B cell (primary cell): ENCODE results near the gene TTC4. TPM values are rescaled to one million over a fixed set of nuclear protein-coding genes. Genes with fewer than 3 reads are reported as not detected.

ENCODE experiments used
- ATAC-seq: fragments of 200-7000 bp; cut with Tn5 transposase; one replicate; pipeline ENCODE4 v1.10.0; 2021; ENCODE audit warnings: low read depth, mild to moderate bottlenecking, moderate number of reproducible peaks, moderate library complexity
- CTCF ChIA-PET: fragments of 350-600 bp; sonication (Branson Sonifier 250); formaldehyde crosslinking; loops from one replicate; lab custom pipeline; 2021; ENCODE audit warnings: antibody characterized with exemption, inconsistent platforms; lab: Charles Lee
- POLR2A ChIA-PET: fragments of 350-600 bp; sonication (Branson Sonifier 250); formaldehyde crosslinking; loops from one replicate; lab custom pipeline; 2021; ENCODE audit warnings: antibody characterized with exemption; lab: Charles Lee
- DNase-seq: peaks from one replicate; pipeline ENCODE4 v3.0.0; 2013
- H2AFZ ChIP-seq: 2 replicates; pipeline ENCODE4 v1.6.1; 2012; ENCODE audit warnings: mild to moderate bottlenecking, low read depth, low read length; ENCODE audit not compliant: insufficient read depth, poor library complexity, severe bottlenecking
- H3K27ac ChIP-seq, 2 donors: 1 replicate in 1 of 2; 2 replicates in 1 of 2; pipeline ENCODE4 v1.5.1; 2012 to 2013; ENCODE audit warnings: low read length in 2 of 2, mild to moderate bottlenecking in 2 of 2, moderate library complexity in 1 of 2
- H3K27me3 ChIP-seq, 4 experiments: fragments of 200-600 bp in 1 of 4; sonication (generic) in 1 of 4; replicated peaks in 1 of 4; 1 replicate in 2 of 4; 2 replicates in 2 of 4; pipeline versions ENCODE4 v1.6.1 to v1.7.0; 2013 to 2016; ENCODE audit warnings: low read length in 3 of 4, mild to moderate bottlenecking in 2 of 4, mixed read lengths in 1 of 4, moderate library complexity in 1 of 4; ENCODE audit not compliant: insufficient read depth in 4 of 4, control insufficient read depth in 3 of 4; ENCODE audit errors: control extremely low read depth in 1 of 4
- H3K36me3 ChIP-seq, 2 experiments: replicated peaks in 1 of 2; 1 replicate in 1 of 2; 2 replicates in 1 of 2; pipeline versions ENCODE4 v1.6.1 to v1.7.1; 2013; ENCODE audit warnings: low read length in 1 of 2; ENCODE audit not compliant: insufficient read depth in 2 of 2, control insufficient read depth in 1 of 2; ENCODE audit errors: control extremely low read depth in 1 of 2, extremely low read depth in 1 of 2
- H3K4me1 ChIP-seq, 2 donors: fragments of 200-600 bp in 1 of 2; sonication (generic) in 1 of 2; 1 replicate in 1 of 2; 2 replicates in 1 of 2; pipeline versions ENCODE4 v1.5.1 to v1.6.1; 2013 to 2017; ENCODE audit warnings: low read length in 2 of 2; ENCODE audit not compliant: control insufficient read depth in 2 of 2, insufficient read depth in 2 of 2
- H3K4me2 ChIP-seq: replicated peaks from 2 replicates; pipeline ENCODE3; 2012; ENCODE audit warnings: mild to moderate bottlenecking, low read depth, low read length; ENCODE audit not compliant: poor library complexity, severe bottlenecking
- H3K4me3 ChIP-seq, 5 experiments: fragments of 200-600 bp in 1 of 5; sonication (generic) in 1 of 5; 1 replicate in 3 of 5; 2 replicates in 2 of 5; pipeline versions ENCODE4 v1.5.1 to v1.7.0; 2011 to 2016; ENCODE audit warnings: low read length in 4 of 5, mild to moderate bottlenecking in 4 of 5, low read depth in 2 of 5, control low read depth in 1 of 5, moderate library complexity in 1 of 5; ENCODE audit not compliant: insufficient read depth in 1 of 5; ENCODE audit errors: control extremely low read depth in 1 of 5, extremely low read depth in 1 of 5
- H3K79me2 ChIP-seq: fragments of 200-600 bp; sonication (generic); one replicate; pipeline ENCODE4 v1.6.0; 2016; ENCODE audit warnings: low read length; ENCODE audit not compliant: control insufficient read depth, insufficient read depth
- H3K9ac ChIP-seq: fragments of 200-600 bp; sonication (generic); 2 replicates; pipeline ENCODE4 v1.6.1; 2017; ENCODE audit warnings: mild to moderate bottlenecking, low read length, moderate library complexity
- H3K9me3 ChIP-seq, 3 donors: one replicate each; pipeline versions ENCODE4 v1.6.1 to v1.7.1; 2013; ENCODE audit warnings: low read length in 2 of 3; ENCODE audit not compliant: control insufficient read depth in 2 of 3, insufficient read depth in 1 of 3; ENCODE audit errors: control extremely low read depth in 1 of 3
- H4K20me1 ChIP-seq: 2 replicates; pipeline ENCODE4 v1.6.0; 2012; ENCODE audit warnings: mild to moderate bottlenecking, low read length; ENCODE audit not compliant: insufficient read depth, control insufficient read depth, poor library complexity, severe bottlenecking
- H3K27ac Mint-ChIP-seq: one replicate; pipeline ENCODE4 v1.8.0; 2021; ENCODE audit warnings: mixed read lengths
- H3K27me3 Mint-ChIP-seq: one replicate; pipeline ENCODE4 v1.8.0; 2021; ENCODE audit warnings: mixed read lengths
- H3K4me1 Mint-ChIP-seq: one replicate; pipeline ENCODE4 v1.8.0; 2021; ENCODE audit warnings: mixed read lengths
- H3K4me3 Mint-ChIP-seq: one replicate; pipeline ENCODE4 v1.8.0; 2021; ENCODE audit warnings: mixed read lengths
- H3K9me3 Mint-ChIP-seq: one replicate; pipeline ENCODE4 v1.8.0; 2022; ENCODE audit warnings: mixed read lengths; ENCODE audit not compliant: insufficient read depth
- EZH2 ChIP-seq: IDR thresholded peaks from 2 replicates; pipeline ENCODE4 v1.6.1; 2012; ENCODE audit warnings: borderline replicate concordance, low read depth, mild to moderate bottlenecking, moderate library complexity, low read length; ENCODE audit not compliant: insufficient read depth, poor library complexity, severe bottlenecking
- WGBS: methylation state at CpG from one replicate; pipeline ENCODE4 v1.1.5; 2013; ENCODE audit warnings: missing lambda C conversion rate; ENCODE audit not compliant: insufficient coverage; 5-methylcytosine and 5-hydroxymethylcytosine counted together
- intact Hi-C: fragments of 100-400 bp; cut with micrococcal nuclease; formaldehyde crosslinking; loops from one replicate; pipeline ENCODE4 v1.10.0; 2022
- polyA plus RNA-seq: library from polyadenylated mRNA; depleted of rRNA; stranded (reverse); fragments of >200 nt; gene quantifications from 2 replicates; pipeline ENCODE4 v1.2.3, GENCODE V29; 2012
- total RNA-seq, 2 donors: library from RNA; stranded (reverse); fragments of 120-200 nt in 1 of 2; gene quantifications; 1 replicate in 1 of 2; 2 replicates in 1 of 2; pipeline versions ENCODE4 v1.2.3 to v1.2.4, GENCODE V29; 2013 to 2022
- TF ChIP-seq, protein P1 (sequence below): fragments of 200-600 bp; IDR thresholded peaks from one replicate; pipeline ENCODE4 v1.8.0; 2022; ENCODE audit warnings: antibody characterized with exemption, mild to moderate bottlenecking

The TTC4 gene
- total and polyA plus RNA-seq, 2 donors (not counting 1 experiment from before 2014, with no cell fraction given) = 9.9 to 23.9 TPM

DNA sequence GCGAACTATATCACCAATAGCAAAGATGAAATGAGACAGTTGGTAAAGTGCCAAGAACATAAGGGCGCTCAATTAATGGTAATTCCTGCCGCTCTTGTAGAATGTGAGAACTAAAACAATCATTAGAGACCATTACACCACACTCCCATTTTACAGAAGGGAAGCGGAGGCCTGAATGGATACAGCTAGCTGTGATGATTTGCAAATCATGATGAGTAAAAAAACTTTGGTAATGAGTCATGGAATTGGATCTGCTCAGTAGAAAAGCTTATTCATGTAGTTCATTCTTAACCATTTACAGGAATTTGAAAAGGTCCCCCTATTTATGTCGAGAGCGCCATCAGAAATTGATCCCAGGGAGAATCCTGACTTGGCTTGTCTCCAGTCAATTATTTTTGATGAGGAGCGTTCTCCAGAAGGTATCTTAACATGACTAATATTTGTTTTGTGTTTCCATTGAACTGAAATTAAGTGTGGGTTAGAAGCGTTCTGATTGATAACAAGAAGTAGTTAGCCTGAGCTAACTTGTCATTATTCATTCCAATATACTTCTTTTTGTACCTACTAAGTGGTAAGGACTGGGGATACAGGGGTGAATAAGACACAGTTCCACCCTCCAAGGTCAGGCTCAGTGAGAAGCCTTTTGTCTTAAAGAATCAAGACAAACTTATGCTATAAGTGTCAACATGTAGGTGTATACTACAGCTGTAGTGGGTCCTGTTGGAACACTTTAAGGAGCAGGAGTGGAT, 812 bp downstream of the TTC4 start:
- Histone ChIP-seq H3K9ac (peak overlapping the region; percentile 83), H3K36me3 (peaks cover under 1 to 17% of the 10 kb centered on the region in 2 experiments), H2AFZ (peak overlapping the region; percentile 95), H3K79me2 (peaks cover 28% of the 10 kb centered on the region), H3K4me3 (peak overlapping the region; percentile 81 to 92 (median 91)), H3K4me2 (peak overlapping the region; percentile 79), H3K27me3 (no peaks in the 10 kb centered on the region), H3K27ac (peak overlapping the region in 1 of 2 donors; percentile 71), H3K4me1 (peaks cover 16 to 17% of the 10 kb centered on the region in 2 donors), H3K9me3 (no peaks in the 10 kb centered on the region), H4K20me1 (peaks cover 4% of the 10 kb centered on the region)
- CTCF ChIA-PET = interaction anchor here (1.0 kb wide), 1 partner anchor 94 kb away, joined by 3 read pairs; no protein-coding TSS in a partner anchor
- Mint-ChIP-seq H3K4me1 (peaks cover 26% of the 10 kb centered on the region), H3K27me3 (no peaks in the 10 kb centered on the region), H3K9me3 (no peaks in the 10 kb centered on the region), H3K4me3 (peak overlapping the region; percentile 87), H3K27ac (peak overlapping the region; percentile 83)
- DNase-seq (no peak), ATAC-seq (no peak)
- POLR2A ChIA-PET = no interaction called here
- no CpG with 5 or more reads among the region's 8 CpGs for WGBS
- intact Hi-C loops = loop anchor here (2.0 kb wide), 1 partner anchor 84 kb away; the partner anchor contains the start of gene TTC22
- no peak for TF ChIP-seq EZH2
- TF ChIP-seq, protein P1, sequence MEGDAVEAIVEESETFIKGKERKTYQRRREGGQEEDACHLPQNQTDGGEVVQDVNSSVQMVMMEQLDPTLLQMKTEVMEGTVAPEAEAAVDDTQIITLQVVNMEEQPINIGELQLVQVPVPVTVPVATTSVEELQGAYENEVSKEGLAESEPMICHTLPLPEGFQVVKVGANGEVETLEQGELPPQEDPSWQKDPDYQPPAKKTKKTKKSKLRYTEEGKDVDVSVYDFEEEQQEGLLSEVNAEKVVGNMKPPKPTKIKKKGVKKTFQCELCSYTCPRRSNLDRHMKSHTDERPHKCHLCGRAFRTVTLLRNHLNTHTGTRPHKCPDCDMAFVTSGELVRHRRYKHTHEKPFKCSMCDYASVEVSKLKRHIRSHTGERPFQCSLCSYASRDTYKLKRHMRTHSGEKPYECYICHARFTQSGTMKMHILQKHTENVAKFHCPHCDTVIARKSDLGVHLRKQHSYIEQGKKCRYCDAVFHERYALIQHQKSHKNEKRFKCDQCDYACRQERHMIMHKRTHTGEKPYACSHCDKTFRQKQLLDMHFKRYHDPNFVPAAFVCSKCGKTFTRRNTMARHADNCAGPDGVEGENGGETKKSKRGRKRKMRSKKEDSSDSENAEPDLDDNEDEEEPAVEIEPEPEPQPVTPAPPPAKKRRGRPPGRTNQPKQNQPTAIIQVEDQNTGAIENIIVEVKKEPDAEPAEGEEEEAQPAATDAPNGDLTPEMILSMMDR = no peak

DNA sequence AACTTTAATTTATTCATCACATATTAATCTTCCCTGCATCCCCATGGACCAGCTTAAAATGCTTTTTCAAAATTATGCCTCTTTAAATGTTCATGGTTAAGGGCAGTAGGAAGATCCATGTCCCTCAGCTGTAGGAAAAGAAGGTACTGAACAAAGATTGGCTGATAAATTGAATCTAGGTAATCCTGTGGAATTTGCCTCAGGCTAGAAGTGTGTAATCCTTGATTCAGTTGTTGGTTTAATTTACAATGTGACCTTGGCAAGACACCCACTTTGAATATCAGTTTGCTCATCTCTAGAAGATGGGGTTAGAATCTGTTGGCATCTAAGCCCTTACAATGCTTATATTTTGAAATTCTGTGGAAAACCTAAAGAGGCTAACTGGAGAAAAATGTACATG, 6.1 kb downstream of the TTC4 start:
- no peak overlapping the region for H3K4me3 ChIP-seq
- H3K79me2 ChIP-seq = peaks cover 9% of the 10 kb centered on the region
- H4K20me1 ChIP-seq = peaks cover 4% of the 10 kb centered on the region
- Mint-ChIP-seq H3K4me3 (no peak overlapping the region), H3K9me3 (peaks cover 5% of the 10 kb centered on the region), H3K27ac (no peak overlapping the region), H3K4me1 (peaks cover 13% of the 10 kb centered on the region), H3K27me3 (no peaks in the 10 kb centered on the region)
- H3K9me3 ChIP-seq = peaks cover 0 to 7% (median 7%) of the 10 kb centered on the region in 3 donors
- no peaks in the 10 kb centered on the region for H3K27me3 ChIP-seq
- no peak overlapping the region for H2AFZ ChIP-seq
- H3K36me3 ChIP-seq = peaks cover 5 to 65% of the 10 kb centered on the region in 2 experiments
- H3K4me2 ChIP-seq = no peak overlapping the region
- DNase-seq (no peak), ATAC-seq (no peak)
- TF ChIP-seq EZH2 = no peak
- TF ChIP-seq, protein P1 = no peak
- no peak overlapping the region for H3K9ac ChIP-seq
- ChIA-PET POLR2A (no interaction called here), CTCF (interaction anchor here (0.7 kb wide), 1 partner anchor 34 kb away, joined by 3 read pairs; no protein-coding TSS in a partner anchor)
- peaks cover 2 to 3% of the 10 kb centered on the region in 2 donors for H3K4me1 ChIP-seq
- intact Hi-C loops = no loop called here
- H3K27ac ChIP-seq = no peak overlapping the region
